Renal pelvis (tissue), 12 donors: ENCODE results near the gene TXNRD3. TPM values are rescaled to one million over a fixed set of nuclear protein-coding genes. Genes with fewer than 3 reads are reported as not detected.

Experiments
- DNase-seq: peaks from one replicate; pipeline ENCODE4 v3.0.0-alpha.2; 2013
- long read RNA-seq, 16 experiments: transcript quantifications; one replicate each; lab custom pipeline, GENCODE V29; 2026
- polyA plus RNA-seq, 3 donors: library from polyadenylated mRNA; unstranded; fragments of 120-200 nt; gene quantifications; one replicate each; pipeline ENCODE4 v1.2.1, GENCODE V29; 2013; ENCODE audit not compliant: insufficient read length in 3 of 3

TXNRD3 gene
- 10 to 100 TPM; 15.4 to 18.2 (median 16.7) TPM for polyA plus RNA-seq
- long read RNA-seq, donor 1, partial matches to known transcripts = 0 of 2 reads
- long read RNA-seq, donor 1, other reads (novel, unspliced or antisense) = 0 of 2 reads
- long read RNA-seq, donor 2, partial matches to known transcripts = 0 of 3 reads
- long read RNA-seq, donor 2, other reads (novel, unspliced or antisense) = 0 of 3 reads
- long read RNA-seq, donor 3, partial matches to known transcripts = 0 of 3 reads
- long read RNA-seq, donor 3, other reads (novel, unspliced or antisense) = 0 of 3 reads
- long read RNA-seq, donor 4, partial matches to known transcripts = 0 of 2 reads
- long read RNA-seq, donor 4, other reads (novel, unspliced or antisense) = 0 of 2 reads
- long read RNA-seq, donor 5, partial matches to known transcripts = 0 of 2 reads
- long read RNA-seq, donor 5, other reads (novel, unspliced or antisense) = 0 of 2 reads
- long read RNA-seq, donor 6 = 0 reads
- long read RNA-seq, donor 7, partial matches to known transcripts = 0 of 4 reads
- long read RNA-seq, donor 7, other reads (novel, unspliced or antisense) = 0 of 4 reads
- long read RNA-seq, donor 8, partial matches to known transcripts = 0 of 1 reads
- long read RNA-seq, donor 8, other reads (novel, unspliced or antisense) = 0 of 1 reads
- long read RNA-seq, donor 9, partial matches to known transcripts = 0 of 2 reads
- long read RNA-seq, donor 9, other reads (novel, unspliced or antisense) = 0 of 2 reads
- long read RNA-seq, donor 10, partial matches to known transcripts = 0 of 2 reads
- long read RNA-seq, donor 10, other reads (novel, unspliced or antisense) = 0 of 2 reads
- long read RNA-seq, donor 11, partial matches to known transcripts = 0 of 1 reads
- long read RNA-seq, donor 11, other reads (novel, unspliced or antisense) = 0 of 1 reads
- long read RNA-seq, donor 12, partial matches to known transcripts = 0 of 2 reads
- long read RNA-seq, donor 12, other reads (novel, unspliced or antisense) = 0 of 2 reads
- long read RNA-seq, donor 13, partial matches to known transcripts = 0 of 2 reads
- long read RNA-seq, donor 13, other reads (novel, unspliced or antisense) = 0 of 2 reads
- long read RNA-seq, donor 14 = 0 reads
- long read RNA-seq, donor 15, partial matches to known transcripts = 0 of 2 reads
- long read RNA-seq, donor 15, other reads (novel, unspliced or antisense) = 0 of 2 reads
- long read RNA-seq, donor 16, partial matches to known transcripts = 0 of 1 reads
- long read RNA-seq, donor 16, other reads (novel, unspliced or antisense) = 0 of 1 reads

- DNase-seq = peak; percentile 67
These were observed at the start of gene TXNRD3 for GRCh38 chr3:126654571-126655383. Gene TXNRD3, minus strand, starts transcription at chr3:126655124.

- DNase-seq = peak; percentile 94
These were observed 48.9 kb upstream of the TXNRD3 start, which contains the start of gene CHCHD6 for GRCh38 chr3:126703512-126704493. Gene CHCHD6, plus strand, starts transcription at chr3:126704240. Its CDS starts 73 bp downstream, at chr3:126704313.

GRCh38 chr3:126699011-126699410 is 44.1 kb upstream of the TXNRD3 start:
- no peak for DNase-seq

GRCh38 chr3:126696701-126697267 is 41.9 kb upstream of the TXNRD3 start:
- DNase-seq = no peak

GRCh38 chr3:126693921-126694320 is 39.0 kb upstream of the TXNRD3 start:
- no peak for DNase-seq

GRCh38 chr3:126692858-126693257 is 37.9 kb upstream of the TXNRD3 start:
- no peak for DNase-seq

- no peak for DNase-seq
These were observed 36.8 kb upstream of the TXNRD3 start for GRCh38 chr3:126691765-126692164.

- peak; percentile 53 for DNase-seq
These were observed 30.6 kb upstream of the TXNRD3 start for GRCh38 chr3:126685493-126685892.

GRCh38 chr3:126685021-126685420 is 30.1 kb upstream of the TXNRD3 start:
- no peak for DNase-seq

GRCh38 chr3:126684218-126684751 is 29.4 kb upstream of the TXNRD3 start:
- DNase-seq = peak; percentile 51

- no peak for DNase-seq
These were observed 28.1 kb upstream of the TXNRD3 start for GRCh38 chr3:126683069-126683468.

GRCh38 chr3:126682009-126682408 is 27.1 kb upstream of the TXNRD3 start:
- no peak for DNase-seq

GRCh38 chr3:126680667-126681055 is 25.7 kb upstream of the TXNRD3 start:
- no peak for DNase-seq

- no peak for DNase-seq
These were observed 25.1 kb upstream of the TXNRD3 start for GRCh38 chr3:126679831-126680666.

GRCh38 chr3:126679318-126679751 is 24.4 kb upstream of the TXNRD3 start:
- peak; percentile 74 for DNase-seq

GRCh38 chr3:126678693-126679317 is 23.9 kb upstream of the TXNRD3 start:
- DNase-seq = no peak

- DNase-seq = no peak
These were observed 23.1 kb upstream of the TXNRD3 start for GRCh38 chr3:126677862-126678503.
